HepG2 (cell line): ENCODE results near the gene CAMK2A. TPM values are rescaled to one million over a fixed set of nuclear protein-coding genes. Genes with fewer than 3 reads are reported as not detected.
A peak's percentile ranks its signal among the peaks of the same experiment; 100 is the strongest.

ENCODE experiments used
- ATAC-seq: fragments of 200-7000 bp; cut with Tn5 transposase; 3 replicates; pipeline ENCODE4 v1.9.1; 2020; ENCODE audit warnings: mild to moderate bottlenecking, moderate library complexity
- BruUV-seq: library from RNA; stranded (reverse); fragments of 400-500 nt; replicated peaks from 2 replicates; lab custom pipeline; 2021; lab: Mats Ljungman, UMichigan
- CTCF ChIA-PET: fragments of 300-600 bp; formaldehyde crosslinking; extraction: SDS; loops from one replicate; lab custom pipeline; 2021; ENCODE audit warnings: low total read pairs, inconsistent platforms, low intra/inter-chr PET ratio; lab: Yijun Ruan, JAX
- POLR2A ChIA-PET: fragments of 350-600 bp; sonication (Branson Sonifier 250); formaldehyde crosslinking; loops from one replicate; lab custom pipeline; 2020; ENCODE audit warnings: antibody characterized with exemption, inconsistent platforms; lab: Yijun Ruan, JAX
- DNase-seq: peaks from one replicate; pipeline ENCODE4 v3.0.0-alpha.2; 2015; ENCODE audit warnings: low spot score
- FAIRE-seq: peaks from 3 replicates; lab custom pipeline; 2011; peaks lifted over from hg19 to GRCh38; lab: Jason Lieb, UNC
- H2AFZ ChIP-seq: one replicate; pipeline ENCODE4 v1.6.1; 2011; ENCODE audit warnings: low read length, inconsistent platforms
- H3K27ac ChIP-seq: fragments of 300-600 bp; 3 replicates; pipeline ENCODE4 v1.8.0; 2011; ENCODE audit warnings: mixed run types, mild to moderate bottlenecking, mixed read lengths, low read length, inconsistent platforms; ENCODE audit not compliant: insufficient read depth; ENCODE audit errors: extremely low read length
- H3K27me3 ChIP-seq, 2 experiments: fragments of 200-600 bp in 1 of 2; 2 replicates in 1 of 2; 3 replicates in 1 of 2; pipeline versions ENCODE4 v1.6.0 to v1.8.0; 2011; ENCODE audit warnings: low read length in 2 of 2, mild to moderate bottlenecking in 2 of 2, moderate library complexity in 2 of 2, inconsistent platforms in 1 of 2; ENCODE audit not compliant: insufficient read depth in 2 of 2, control insufficient read depth in 1 of 2
- H3K36me3 ChIP-seq, 2 experiments: fragments of 200-600 bp in 1 of 2; replicated peaks in 1 of 2; 2 replicates in 1 of 2; 3 replicates in 1 of 2; pipeline versions ENCODE4 v1.5.1 to v1.8.0; 2011; ENCODE audit warnings: low read length in 2 of 2, inconsistent platforms in 1 of 2; ENCODE audit not compliant: insufficient read depth in 2 of 2, control insufficient read depth in 1 of 2
- H3K4me1 ChIP-seq: 2 replicates; pipeline ENCODE4 v1.5.1; 2012; ENCODE audit warnings: low read length, inconsistent platforms; ENCODE audit not compliant: insufficient read depth
- H3K4me2 ChIP-seq: 2 replicates; pipeline ENCODE4 v1.6.0; 2011; ENCODE audit warnings: low read depth, low read length, inconsistent platforms
- H3K4me3 ChIP-seq, 3 experiments: fragments of 200-600 bp in 1 of 3; sonication (generic), shearing (Covaris generic) in 1 of 3; replicated peaks in 1 of 3; 2 replicates each; pipeline ENCODE4 v1.5.1; 2011 to 2016; ENCODE audit warnings: low read length in 3 of 3, inconsistent platforms in 2 of 3, low read depth in 2 of 3, mild to moderate bottlenecking in 2 of 3, control low read depth in 1 of 3, mixed read lengths in 1 of 3; ENCODE audit not compliant: insufficient read depth in 1 of 3
- H3K79me2 ChIP-seq: one replicate; pipeline ENCODE4 v1.6.1; 2011; ENCODE audit warnings: low read length, inconsistent platforms; ENCODE audit not compliant: insufficient read depth
- H3K9ac ChIP-seq: 2 replicates; pipeline ENCODE4 v1.6.0; 2011; ENCODE audit warnings: mild to moderate bottlenecking, low read depth, low read length, inconsistent platforms; ENCODE audit not compliant: insufficient read depth
- H3K9me3 ChIP-seq: 2 replicates; pipeline ENCODE4 v1.5.1; 2012; ENCODE audit warnings: mild to moderate bottlenecking, low read length
- H4K20me1 ChIP-seq: 2 replicates; pipeline ENCODE4 v1.6.0; 2011; ENCODE audit warnings: inconsistent platforms, mild to moderate bottlenecking, low read length, moderate library complexity; ENCODE audit not compliant: insufficient read depth
- SOX13 ChIP-seq, 3 experiments: fragments of 450-650 bp in 1 of 3; sonication (generic) in 1 of 3; formaldehyde crosslinking in 1 of 3; IDR thresholded peaks in 2 of 3; conservative IDR thresholded peaks in 1 of 3; 2 replicates each; pipeline versions ENCODE4 v1.5.0 to v1.6.1; 2016 to 2020; ENCODE audit warnings: antibody characterized with exemption in 1 of 3, mild to moderate bottlenecking in 1 of 3, missing compliant biosample characterization in 1 of 3, missing genetic modification reagents in 1 of 3, moderate library complexity in 1 of 3
- SRF ChIP-seq: IDR thresholded peaks from 2 replicates; pipeline ENCODE4 v1.6.1; 2011; ENCODE audit warnings: mild to moderate bottlenecking, low read depth, low read length, moderate library complexity
- TCF7 ChIP-seq: sonication (generic); IDR thresholded peaks from 2 replicates; pipeline ENCODE4 v1.6.1; 2016; ENCODE audit warnings: antibody characterized with exemption, low read depth
- WGBS: methylation state at CpG from one replicate; pipeline ENCODE4 v1.1.6; 2017; ENCODE audit warnings: low lambda C conversion rate; 5-methylcytosine and 5-hydroxymethylcytosine counted together
- in situ Hi-C: cut with HindIII; loops from 2 replicates; pipeline ENCODE4 v1.10.0; 2017; ENCODE audit warnings: low pct_unique_long_range_greater_than_20kb; ENCODE audit not compliant: extremely low pct_ligation_motif_present
- intact Hi-C: fragments of 100-400 bp; cut with micrococcal nuclease; formaldehyde crosslinking; loops from one replicate; pipeline ENCODE4 v1.10.0; 2022; ENCODE audit not compliant: unreplicated experiment
- polyA plus RNA-seq, 8 experiments: library from polyadenylated mRNA; depleted of rRNA in 3 of 8; stranded (reverse) in 7 of 8; unstranded in 1 of 8; fragments of >200 nt; fragmentation: Illumina TruSeq in 4 of 8; extraction: Trizol in 4 of 8; gene quantifications; 2 replicates each; pipeline versions ENCODE4 v1.2.1 to v1.2.3, GENCODE V29; 2011 to 2016; ENCODE audit warnings: low read depth in 4 of 8, missing spikeins in 1 of 8, mixed read lengths in 1 of 8; ENCODE audit not compliant: insufficient read depth in 1 of 8
- total RNA-seq, 5 experiments: library from RNA; depleted of rRNA; stranded (reverse); fragments of >200 nt; fragmentation: Illumina TruSeq; extraction: Trizol; gene quantifications; 2 replicates each; pipeline ENCODE4 v1.2.3, GENCODE V29; 2016; ENCODE audit warnings: low read depth in 1 of 5
- TF ChIP-seq, protein P1 (sequence below): sonication (generic); formaldehyde crosslinking; IDR thresholded peaks from 2 replicates; pipeline ENCODE4 v1.9.0; 2022; ENCODE audit warnings: missing genetic modification reagents, mild to moderate bottlenecking, borderline replicate concordance

The CAMK2A gene
- total and polyA plus RNA-seq, 2 of the 13 experiments (the other 11 are each of a cell fraction or from before 2014, with no cell fraction given), result 0.11 TPM; not detected in 1

DNA sequence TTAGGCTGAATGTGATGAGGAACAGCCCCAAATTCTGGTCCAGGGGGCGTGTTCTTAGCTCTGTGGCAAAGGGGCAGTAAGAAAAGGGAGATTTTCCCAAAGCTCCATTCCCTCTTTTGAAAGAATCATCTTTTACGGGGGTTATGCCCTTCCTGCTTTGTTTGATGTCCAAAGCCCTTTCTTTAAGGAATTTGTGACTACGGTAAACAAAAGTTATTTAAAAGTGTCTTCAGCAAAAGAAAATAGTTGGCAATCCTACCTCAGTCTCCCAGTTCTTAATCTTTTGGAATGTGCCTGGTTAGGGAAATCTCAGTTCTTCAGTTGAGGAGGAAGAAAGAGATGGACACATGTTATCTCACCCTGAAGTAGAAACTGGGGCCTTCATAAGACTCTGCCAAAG is 37.6 kb upstream of the CAMK2A start (continued):
- TF ChIP-seq, protein P1, sequence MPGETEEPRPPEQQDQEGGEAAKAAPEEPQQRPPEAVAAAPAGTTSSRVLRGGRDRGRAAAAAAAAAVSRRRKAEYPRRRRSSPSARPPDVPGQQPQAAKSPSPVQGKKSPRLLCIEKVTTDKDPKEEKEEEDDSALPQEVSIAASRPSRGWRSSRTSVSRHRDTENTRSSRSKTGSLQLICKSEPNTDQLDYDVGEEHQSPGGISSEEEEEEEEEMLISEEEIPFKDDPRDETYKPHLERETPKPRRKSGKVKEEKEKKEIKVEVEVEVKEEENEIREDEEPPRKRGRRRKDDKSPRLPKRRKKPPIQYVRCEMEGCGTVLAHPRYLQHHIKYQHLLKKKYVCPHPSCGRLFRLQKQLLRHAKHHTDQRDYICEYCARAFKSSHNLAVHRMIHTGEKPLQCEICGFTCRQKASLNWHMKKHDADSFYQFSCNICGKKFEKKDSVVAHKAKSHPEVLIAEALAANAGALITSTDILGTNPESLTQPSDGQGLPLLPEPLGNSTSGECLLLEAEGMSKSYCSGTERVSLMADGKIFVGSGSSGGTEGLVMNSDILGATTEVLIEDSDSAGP (CRISPR knock-in tag), result no peak

DNA sequence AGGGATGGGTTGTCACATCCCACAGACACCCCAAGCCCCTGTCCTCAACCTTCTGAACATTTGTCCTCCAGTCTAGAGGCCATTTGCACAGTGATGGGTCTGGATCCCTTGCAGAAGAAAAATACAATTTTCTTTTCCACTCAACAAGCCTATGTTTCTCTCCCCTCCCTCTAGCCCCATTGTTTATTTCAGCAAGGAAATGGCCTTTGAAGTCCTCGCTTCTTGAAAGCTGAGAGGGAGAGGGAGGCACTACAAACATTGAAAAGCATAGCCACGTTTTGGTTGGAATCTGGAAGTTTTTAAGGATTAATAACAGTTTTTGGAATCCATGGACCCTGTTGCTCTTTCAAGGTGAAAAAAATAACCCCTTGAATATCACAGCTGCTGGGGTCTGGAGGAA is 37.1 kb upstream of the CAMK2A start:
- peak overlapping the region; percentile 6; the same call in 1 of the 2 replicates for H3K4me2 ChIP-seq
- ATAC-seq, result no peak
- WGBS, result 0% methylated on average over 2 of the region's 2 CpGs
- no TSS peak for BruUV-seq
- H2AFZ ChIP-seq, result no peak overlapping the region
- no peak for FAIRE-seq
- peak; percentile 25 for DNase-seq
- no peaks in the 10 kb centered on the region for H3K9me3 ChIP-seq
- CTCF ChIA-PET, result no interaction called here
- no peaks in the 10 kb centered on the region for H4K20me1 ChIP-seq
- H3K9ac ChIP-seq, result no peak overlapping the region
- no peak overlapping the region for H3K4me3 ChIP-seq
- H3K36me3 ChIP-seq, result no peaks in the 10 kb centered on the region; a peak in 1 of 5 replicates
- peaks cover 4 to 8% of the 10 kb centered on the region in 2 experiments; a peak in 2 of 5 replicates for H3K27me3 ChIP-seq
- TF ChIP-seq SRF, result no peak
- TF ChIP-seq SOX13 (IDR thresholded peaks at IDR 0.05), result no peak
- 0 out of 4 replicates have a peak, but pooled peaks of 1 of the 2 experiments have one; percentile 19 for TF ChIP-seq SOX13 (CRISPR knock-in tag; conservative IDR thresholded peaks at IDR 0.05 in 1 of 2, IDR thresholded peaks at IDR 0.05 in 1 of 2)
- peak; percentile 23; the same call in 1 of the 2 replicates for TF ChIP-seq TCF7
- intact Hi-C loops, result no loop called here
- in situ Hi-C loops, result no loop called here
- POLR2A ChIA-PET, result no interaction called here
- no peak overlapping the region for H3K27ac ChIP-seq
- no peaks in the 10 kb centered on the region for H3K79me2 ChIP-seq
- peaks cover 44% of the 10 kb centered on the region for H3K4me1 ChIP-seq
